GM11168 (cell line): ENCODE measurements around the gene NDUFAF8.

Source experiments
- in situ Hi-C: fragments of 300-500 bp; cut with MboI; formaldehyde crosslinking; loops from one replicate; pipeline ENCODE4 v1.12.0; 2022; ENCODE audit warnings: low sequenced_read_pairs; ENCODE audit not compliant: unreplicated experiment

NDUFAF8 gene

DNA sequence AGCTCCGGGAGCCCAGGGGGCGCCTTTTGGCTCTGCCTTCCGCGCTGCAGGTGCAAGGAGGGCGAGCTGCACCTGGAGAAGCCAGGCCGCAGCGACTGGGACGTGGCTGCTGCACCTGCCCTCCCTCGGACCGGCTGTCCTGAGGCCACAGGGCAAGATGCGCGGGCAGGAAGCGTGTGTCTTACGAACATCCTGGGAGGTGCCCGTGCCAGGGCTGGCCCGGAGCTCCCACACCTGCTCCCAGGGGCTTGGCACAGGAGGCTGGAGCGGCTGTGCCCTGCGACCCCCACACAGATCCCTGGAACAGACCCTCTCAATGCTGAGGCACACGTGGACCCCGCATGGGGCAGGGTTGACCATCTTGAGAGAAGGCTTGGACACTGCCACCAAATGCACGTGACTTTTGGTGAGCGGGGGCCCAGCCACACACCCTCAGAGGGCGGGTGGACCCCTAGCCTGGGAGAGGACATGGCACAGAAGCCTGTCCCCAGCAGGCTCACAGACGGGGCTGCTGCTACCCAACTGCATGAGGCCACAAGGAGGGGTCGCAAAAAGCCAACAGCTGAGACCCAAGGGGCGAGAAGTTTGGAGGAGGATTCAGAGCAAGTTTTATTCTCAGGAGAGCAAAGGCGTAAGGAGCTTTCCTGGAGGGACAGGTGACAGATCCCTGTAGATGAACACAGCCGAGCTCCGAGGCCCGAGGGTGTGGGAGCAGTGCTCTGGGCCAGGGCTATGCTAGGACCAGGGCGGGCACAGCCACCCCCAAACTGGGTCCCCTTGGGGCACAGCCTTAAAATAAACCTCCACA, 11.4 kb downstream of the NDUFAF8 start:
- in situ Hi-C loops = no loop called here

DNA sequence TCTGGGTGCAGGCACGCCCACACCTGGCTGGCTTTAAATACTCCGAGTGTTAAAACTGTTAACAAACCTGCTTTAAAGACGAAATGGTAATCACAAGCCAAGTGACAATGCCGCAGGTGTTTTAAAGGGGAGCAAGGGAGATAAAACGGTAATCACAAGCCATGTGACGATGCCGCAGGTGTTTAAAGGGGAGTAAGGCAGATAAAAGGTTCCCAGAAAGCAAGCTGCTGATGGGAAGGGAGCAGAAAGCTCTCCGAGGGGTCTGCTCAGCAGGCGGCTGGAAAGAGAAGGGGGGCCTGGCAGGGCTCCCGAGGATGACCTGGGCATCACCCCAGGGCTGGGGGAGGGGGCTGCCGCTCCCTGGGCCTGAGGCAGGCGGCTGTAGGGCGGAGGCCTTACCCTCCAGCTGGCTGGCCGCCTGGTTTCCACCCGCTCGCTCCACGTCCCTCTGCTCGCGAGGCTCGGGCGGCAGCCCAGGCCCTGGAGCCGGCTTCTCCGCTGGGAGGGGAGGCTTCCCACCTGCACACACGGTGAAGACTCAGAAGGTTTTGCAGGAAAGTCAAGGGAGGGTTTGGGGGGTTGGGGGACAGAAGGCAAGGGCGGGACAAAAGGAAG, 12.1 kb downstream of the NDUFAF8 start:
- in situ Hi-C loops = no loop called here

DNA sequence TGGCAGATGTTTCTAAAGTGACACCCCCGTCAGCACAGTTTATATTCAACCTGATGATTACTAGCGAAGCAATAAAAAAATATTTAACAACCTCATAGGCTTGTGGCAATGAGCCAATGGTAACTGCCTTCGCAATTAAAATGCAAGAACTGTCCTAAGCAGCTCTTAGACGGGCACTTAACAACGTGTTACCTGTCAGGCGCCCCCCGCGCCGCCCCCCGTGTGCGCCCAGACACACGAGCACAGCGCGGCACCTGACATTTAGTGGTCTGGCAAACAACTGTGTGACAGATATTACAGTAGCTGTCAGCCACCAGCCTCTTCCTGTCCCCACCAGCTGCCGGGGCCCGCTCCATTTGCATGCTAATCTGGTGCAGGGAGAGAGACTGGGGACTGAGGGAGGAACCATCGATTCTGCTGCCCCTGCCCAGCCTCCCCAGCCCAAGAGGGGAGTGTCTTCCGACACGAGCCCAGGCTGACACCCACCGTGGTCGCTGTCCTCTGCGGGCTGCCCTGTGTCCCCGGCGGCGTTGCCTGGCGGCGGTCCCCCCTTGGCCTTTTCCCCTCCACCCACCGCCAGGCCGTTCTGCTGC, 12.7 kb downstream of the NDUFAF8 start:
- in situ Hi-C loops = no loop called here

DNA sequence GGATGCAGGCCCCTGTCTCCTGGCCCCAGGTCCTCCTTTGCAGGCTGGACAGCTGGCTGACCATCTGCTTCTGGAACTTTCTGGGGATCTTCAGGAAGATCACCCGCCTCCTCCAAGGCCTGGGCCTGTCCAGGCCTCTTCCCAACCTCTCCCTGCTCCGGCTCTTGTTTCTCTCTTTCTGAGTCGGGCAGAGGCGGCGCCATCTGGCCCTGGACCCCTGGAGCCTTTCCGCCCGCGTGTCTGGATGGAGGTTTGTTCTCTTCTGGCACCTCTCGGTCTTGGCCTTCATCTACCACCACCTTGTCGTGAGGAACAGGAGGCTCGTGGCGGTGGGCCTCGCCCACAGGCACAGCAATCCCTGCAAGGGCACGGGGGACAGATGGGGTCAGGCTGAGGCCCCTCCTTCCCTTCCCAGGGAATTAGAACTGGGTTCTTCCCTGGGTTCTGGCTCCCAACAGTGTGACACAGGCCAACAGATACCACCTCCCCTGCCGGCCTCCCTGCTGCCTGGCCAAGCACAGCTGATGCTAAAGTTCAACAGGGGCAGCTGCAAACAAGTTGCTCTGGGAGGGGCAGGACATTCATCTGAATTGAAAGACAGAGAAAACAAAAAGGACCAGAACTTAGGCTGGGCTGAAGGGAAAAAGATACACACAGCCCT, 13.3 kb downstream of the NDUFAF8 start:
- in situ Hi-C loops = no loop called here

DNA sequence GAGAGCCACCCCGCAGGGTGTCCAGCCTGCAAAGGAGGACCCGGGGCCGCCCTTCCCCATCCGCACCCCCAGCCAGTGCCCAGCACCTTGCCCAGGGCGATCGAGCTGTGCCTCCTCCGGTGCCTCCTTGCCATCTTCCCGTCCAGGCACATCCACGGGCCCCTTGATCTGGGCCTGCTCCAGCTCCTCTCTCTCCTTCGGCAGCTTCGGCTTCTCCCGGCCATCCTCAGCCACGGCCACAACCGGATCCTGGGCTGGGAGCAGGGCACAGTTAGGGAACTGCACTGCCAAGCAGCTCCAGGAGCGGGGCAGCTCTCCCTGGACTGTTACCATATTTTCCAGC, 13.8 kb downstream of the NDUFAF8 start:
- in situ Hi-C loops = no loop called here

DNA sequence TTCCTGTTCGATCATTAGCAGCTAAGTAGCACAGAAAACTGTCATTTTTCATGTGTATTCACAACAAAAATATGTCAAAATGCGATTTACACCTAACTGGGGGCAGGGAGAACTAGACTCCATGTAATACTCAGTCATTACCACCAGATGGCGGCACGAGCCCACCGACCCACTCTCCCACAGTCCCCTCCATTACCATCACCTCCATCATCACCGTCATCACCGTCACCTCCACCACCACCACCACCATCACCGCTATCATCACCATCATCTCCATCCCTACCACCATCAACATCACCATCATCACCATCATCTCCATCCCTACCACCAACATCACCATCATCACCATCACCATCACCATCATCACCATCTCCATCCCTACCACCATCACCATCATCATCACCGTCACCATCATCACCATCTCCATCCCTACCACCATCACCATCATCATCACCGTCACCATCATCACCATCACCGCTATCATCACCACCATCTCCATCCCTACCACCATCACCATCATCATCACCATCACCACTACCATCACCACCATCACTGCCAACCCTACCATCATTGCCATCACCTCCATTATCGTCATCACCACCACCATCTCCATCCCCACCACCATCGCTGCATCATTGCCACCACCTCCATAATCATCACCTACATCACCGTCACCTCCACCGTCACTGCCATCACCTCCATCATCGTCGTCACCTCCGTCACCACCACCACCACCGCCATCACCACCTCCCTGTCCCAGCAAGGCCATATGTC, 14.4 kb downstream of the NDUFAF8 start:
- in situ Hi-C loops = no loop called here

DNA sequence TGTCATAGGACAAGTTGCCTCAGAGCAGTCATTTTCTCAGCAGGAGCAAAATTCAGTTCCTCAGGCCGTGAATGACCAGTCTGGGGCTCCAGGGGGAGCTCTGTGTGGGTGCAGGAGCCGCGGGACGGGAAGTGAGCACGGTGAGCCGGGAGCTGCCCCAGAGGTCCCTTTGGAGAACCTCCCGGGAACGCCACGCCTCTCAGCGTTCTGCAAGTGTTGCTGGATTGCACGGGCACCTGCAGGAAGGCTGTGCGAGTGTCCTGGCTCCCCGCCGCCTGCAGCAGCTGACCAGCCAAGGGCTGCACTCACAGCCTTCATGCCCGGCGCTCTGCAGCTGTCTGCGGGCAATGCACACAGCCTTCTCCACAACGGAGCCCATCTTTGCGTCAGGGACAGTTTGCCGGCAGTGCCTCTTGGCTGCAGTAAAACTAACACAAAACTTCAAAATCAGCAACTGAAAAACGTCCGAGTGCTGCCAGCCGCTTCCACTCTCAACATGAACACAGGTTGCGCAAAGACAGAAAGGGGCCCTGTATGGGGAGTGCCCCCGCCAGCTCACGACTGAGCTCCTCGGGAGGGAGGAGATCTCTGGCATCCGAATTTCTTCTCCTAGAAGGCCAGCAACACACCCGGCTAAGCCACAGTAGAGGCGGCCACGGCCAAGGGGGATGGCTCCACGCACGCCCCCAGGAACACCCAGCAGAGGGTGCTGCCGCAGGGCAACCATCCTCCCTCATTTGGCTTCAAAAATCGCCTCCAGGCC, 16.0 kb downstream of the NDUFAF8 start:
- in situ Hi-C loops = no loop called here

DNA sequence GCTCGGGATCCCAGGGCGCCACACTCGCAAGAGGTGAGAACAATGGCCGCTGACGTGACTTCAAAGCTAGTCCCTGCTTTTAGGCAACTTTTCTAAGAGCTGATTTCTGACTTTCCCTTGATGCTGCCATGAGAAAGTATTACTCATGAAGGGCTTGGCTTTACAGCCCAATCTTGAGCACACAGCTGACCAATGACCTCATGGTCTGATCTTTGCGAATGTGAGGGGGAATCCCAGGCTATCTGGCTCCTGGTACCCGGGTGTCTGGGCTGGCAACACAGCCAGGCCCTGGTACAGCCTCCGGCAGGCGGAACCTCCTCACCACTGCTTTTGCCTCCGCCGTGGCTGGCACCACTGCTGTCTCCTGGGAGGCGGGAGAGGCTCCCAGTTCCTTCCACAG, 17.5 kb downstream of the NDUFAF8 start:
- in situ Hi-C loops = no loop called here

DNA sequence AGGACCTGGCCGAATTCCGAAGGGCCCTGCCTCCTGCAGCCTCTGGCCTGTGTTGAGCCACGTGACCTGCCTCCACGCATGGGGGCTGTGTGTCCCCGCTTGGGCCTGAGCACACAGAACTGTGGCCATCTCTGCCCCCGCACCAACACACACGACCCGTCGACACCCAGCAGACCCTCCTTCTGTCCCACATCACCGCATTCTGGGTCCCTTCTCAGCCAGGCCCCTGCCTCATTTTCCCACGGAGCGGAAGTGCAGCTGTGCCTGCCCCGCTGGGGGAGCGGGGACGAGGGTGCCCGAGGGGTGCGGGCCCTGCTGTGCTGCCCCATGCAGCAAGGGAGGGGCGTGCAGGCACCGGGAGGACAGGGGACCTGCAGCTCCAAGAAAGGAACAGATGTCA, 18.4 kb downstream of the NDUFAF8 start:
- in situ Hi-C loops = no loop called here

DNA sequence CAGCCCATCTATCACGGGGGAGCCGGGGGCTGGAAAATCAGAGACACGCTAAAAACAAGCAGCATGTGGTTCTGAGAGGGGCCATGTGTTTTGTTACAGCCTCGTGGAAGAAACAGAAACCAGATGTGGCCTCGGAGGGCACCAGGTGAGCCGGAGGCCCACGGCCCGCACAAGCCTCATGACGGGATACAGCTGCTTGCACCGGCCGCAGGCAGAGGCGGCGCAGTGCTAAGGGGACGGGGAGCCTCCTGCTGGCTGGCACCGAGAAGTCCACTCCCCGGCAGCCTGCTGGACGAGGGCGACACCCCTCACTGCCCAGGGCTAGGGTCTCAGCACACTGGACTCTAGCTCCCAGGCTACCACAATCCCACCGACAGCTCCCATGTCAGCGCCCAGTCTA, 19.2 kb downstream of the NDUFAF8 start:
- in situ Hi-C loops = no loop called here

DNA sequence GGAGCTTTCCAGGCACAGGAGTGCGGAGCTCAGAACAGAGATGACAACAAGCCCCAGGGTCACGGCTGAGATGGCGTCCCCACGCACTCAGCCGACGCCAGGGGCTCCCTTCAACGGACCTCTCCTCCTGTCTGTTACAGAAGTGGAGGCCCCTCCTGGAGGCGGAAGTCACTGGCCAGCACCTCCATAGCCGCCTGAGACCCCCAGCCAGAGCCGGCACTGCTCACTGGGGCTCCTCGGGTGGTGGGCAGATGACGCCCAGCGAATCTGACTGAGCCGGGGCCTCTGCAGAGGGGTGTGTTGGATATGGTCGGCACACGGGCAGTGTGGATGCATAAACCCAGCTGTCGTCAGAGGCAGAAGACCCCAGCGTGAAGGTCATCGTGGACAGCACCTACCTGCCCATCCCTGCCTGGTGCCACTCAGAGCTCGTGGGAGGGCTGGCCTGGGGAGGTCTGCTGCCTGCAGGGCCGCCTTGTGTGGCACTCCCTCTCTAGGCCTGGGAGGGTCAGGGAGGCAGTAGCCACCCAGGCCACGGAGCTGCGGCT, 20.0 kb downstream of the NDUFAF8 start:
- in situ Hi-C loops = no loop called here

DNA sequence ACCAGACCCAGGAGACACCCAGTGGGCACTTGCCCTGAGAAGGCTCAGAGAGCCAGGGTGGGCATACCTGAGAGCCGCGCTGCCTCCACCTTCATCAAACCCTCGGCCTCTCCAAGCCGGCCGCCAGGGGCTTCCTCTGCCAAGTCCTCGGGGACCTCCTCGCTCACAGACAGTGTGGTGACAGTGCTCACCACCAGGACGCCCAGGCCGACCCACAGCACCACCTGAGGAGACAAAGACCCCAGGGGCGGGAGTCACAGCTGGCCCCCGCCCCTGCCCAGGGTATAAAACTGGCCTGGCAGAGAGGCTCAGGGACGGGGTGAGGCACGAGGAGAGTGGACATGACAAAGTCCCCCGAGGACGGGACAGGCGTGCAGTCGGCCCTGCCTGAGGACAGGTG, 21.1 kb downstream of the NDUFAF8 start:
- in situ Hi-C loops = no loop called here

DNA sequence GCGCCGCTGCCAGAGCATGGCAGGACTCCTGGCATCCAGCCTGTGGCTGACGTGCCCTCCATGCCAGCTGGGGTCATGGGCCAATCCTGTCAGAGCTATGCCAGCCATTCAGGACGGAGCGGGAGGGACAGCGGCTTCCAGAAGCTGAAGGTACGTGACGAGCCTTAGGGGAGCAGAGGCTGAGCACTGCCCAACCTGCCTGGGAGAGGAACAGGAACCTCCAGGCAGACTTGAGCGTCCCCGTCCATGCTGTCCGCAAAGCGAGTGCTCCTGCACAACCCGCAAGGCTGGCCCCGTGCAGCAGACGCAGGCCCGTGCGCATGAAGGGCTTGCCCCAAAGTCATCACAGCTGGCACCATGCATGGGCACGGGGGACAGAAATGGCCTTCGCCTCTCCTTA, 21.5 kb downstream of the NDUFAF8 start:
- in situ Hi-C loops = no loop called here

DNA sequence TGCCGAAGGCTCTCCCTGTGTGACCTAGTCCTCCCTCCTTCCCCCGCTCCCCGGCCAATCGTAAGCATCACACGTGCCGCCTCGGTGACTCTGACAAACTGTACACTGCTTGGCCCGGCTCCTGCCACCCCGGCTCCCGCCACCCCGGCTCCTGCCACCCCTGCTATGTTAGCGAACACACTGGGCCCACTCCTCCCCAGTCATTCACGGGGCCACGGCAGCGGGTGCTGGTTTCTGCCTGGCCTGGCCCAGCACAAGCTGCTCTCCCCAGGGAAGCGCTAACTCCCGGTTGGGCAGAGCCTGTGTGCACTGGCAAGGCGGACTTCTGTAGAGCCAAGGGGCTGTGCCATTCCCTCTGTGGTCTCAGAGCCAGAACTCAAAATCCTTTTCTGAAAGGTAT, 22.0 kb downstream of the NDUFAF8 start:
- in situ Hi-C loops = no loop called here

DNA sequence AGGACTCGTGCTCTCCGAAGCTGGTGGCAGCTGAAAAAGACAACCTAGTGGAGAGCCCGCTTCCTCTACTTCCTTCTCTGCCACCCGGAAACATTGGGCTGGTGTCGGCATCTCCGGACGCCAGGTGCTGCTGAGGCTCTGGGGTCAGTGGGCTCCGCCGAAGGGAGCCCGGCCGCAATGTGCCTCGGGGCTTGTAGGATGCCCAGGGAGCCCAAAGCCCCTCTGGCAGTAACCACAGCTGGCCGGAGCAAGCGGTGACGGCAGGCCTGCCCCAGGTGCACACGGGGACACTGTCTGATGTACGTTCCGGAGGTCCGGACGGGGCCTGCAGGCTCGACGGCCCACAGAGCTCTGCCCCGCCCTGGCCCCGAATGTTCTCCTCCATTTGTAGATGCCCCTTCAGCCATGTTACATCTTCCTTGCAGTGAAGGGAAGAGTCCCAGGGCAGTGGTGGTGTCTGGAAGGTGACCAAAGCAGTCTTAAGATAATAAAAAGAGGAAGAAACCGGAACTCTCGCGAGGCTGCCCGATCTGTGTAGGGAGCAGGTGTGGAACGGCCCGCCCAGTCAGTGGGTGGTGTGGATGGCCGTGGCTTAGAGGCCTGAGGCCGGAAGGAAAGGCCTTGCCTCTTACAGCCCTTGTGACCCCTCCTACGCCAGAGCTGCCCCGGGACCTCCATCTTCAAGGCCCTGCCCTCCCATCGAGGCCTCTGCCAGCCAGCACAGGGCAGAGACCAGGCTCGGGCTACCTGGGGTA, 22.6 kb downstream of the NDUFAF8 start:
- in situ Hi-C loops = no loop called here

DNA sequence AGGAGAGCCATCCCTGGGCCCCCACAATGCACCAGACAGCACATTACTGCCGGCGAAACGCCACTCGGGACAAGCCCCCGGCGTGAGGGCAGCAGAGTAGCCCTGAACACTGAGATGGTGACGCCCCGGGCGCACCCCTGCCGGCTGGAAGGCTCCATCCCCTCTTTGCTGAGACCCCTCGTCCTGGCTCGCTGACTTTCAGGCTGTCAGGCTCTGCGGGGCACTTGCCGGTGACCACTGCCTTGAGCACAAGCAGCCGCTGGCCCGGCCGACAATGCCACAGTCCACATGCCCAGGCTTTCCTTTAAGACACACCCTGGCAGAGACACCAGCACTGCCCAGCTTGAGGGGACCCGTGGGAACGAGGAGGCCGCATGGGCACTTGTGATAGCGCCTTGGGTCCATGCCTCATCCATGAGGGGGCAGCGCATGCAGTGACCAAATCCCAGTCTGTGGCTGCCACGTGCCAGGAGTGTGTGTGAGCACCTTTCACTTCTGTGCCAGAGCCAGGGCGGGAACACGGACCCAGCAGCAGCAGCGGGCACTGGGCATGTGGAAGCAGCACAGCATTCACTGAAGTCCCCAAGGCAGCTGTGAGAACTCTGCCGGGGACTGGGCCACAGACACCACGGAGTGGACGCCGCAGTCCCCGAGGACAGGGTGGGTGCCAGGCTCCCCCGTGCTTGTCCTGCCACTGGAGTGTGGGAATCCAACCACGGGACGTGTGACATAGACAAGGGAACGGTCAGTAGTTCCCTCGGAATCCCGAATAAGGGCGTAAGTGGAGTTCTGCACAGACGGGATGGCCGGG, 24.5 kb downstream of the NDUFAF8 start:
- in situ Hi-C loops = no loop called here

DNA sequence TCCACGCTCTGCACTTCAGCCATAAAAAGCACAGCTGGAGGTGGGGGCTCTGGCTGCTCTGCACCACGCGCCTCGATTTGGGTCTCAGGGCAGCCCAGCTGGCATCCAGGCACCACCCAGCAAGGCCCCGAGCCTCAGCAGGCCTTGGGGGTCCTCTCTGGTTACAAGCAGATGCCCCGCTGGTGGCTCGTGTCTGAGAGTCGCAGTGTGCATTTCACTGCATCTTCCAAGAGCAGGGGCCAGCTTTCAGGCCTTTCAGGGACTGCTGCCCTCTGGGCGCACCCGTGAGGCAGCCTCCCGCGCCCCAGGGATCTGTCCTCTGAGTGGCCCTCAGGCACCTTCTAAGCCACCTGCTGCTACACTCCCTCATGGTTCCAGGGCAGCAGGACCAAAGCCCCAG, 25.5 kb downstream of the NDUFAF8 start:
- in situ Hi-C loops = no loop called here

DNA sequence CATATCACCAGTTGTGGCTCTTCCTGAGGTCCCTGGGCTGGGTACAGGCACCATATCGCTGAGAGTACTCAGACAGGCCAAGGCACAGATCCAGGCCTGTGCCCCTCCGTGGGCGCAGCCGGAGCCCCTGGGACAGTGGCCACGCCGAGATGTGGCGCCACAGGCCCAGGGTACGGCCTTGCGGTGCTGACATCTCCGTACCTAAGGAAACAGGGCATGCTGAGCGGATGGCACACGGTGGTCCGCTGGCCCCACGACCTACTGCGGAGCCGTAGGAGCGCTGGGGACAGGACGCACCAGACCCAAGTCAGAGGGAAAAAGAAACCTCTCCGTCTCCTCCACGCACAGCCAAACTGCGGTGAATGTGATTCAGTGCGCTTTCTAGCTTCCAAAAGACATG, 26.5 kb downstream of the NDUFAF8 start:
- in situ Hi-C loops = no loop called here
